Activated CD8-positive, alpha-beta memory T cell treated with anti-CD3 and anti-CD28 coated beads for 4 hours (primary cell): ENCODE data around the gene CSRP3.
"Not testable (repeated sequence)": the region's sequence is repeated elsewhere in the genome, so short reads cannot be mapped to it uniquely, and the experiment has no call there.

Experiments used
- DNase-seq, 2 donors: peaks; one replicate each; pipeline ENCODE4 v3.0.0-alpha.2; 2020; ENCODE audit warnings: low read depth in 2 of 2

Gene CSRP3

GRCh38 chr11:19187114-19187832, 14.5 kb downstream of the CSRP3 start:
- DNase-seq = no peak

- no peak for DNase-seq
These were observed 16.2 kb downstream of the CSRP3 start for GRCh38 chr11:19185516-19186052.

- DNase-seq = no peak
These were observed 16.7 kb downstream of the CSRP3 start for GRCh38 chr11:19185036-19185435.

- no peak for DNase-seq
These were observed 18.1 kb downstream of the CSRP3 start for GRCh38 chr11:19183646-19184045.

- no peak for DNase-seq
These were observed 20.1 kb downstream of the CSRP3 start for GRCh38 chr11:19181531-19182261.

- DNase-seq = no peak
These were observed 25.1 kb downstream of the CSRP3 start for GRCh38 chr11:19176629-19177186.

GRCh38 chr11:19173964-19174638, 27.7 kb downstream of the CSRP3 start:
- no peak for DNase-seq

- no peak for DNase-seq
These were observed 28.6 kb downstream of the CSRP3 start for GRCh38 chr11:19173004-19173689.

GRCh38 chr11:19168090-19168489, 33.7 kb downstream of the CSRP3 start:
- DNase-seq = no peak

- no peak for DNase-seq
These were observed 36.9 kb downstream of the CSRP3 start for GRCh38 chr11:19164881-19165280.

GRCh38 chr11:19164230-19164855, 37.4 kb downstream of the CSRP3 start:
- no peak for DNase-seq

- DNase-seq = no peak
These were observed 38.2 kb downstream of the CSRP3 start for GRCh38 chr11:19163617-19164016.

- no peak for DNase-seq
These were observed 38.8 kb downstream of the CSRP3 start for GRCh38 chr11:19162951-19163505.

GRCh38 chr11:19161651-19162050, 40.1 kb downstream of the CSRP3 start:
- DNase-seq = no peak

- DNase-seq = no peak
These were observed 40.9 kb downstream of the CSRP3 start for GRCh38 chr11:19160847-19161246.

- DNase-seq = no peak
These were observed 44.9 kb downstream of the CSRP3 start for GRCh38 chr11:19156892-19157291.

- no peak for DNase-seq
These were observed 56.5 kb downstream of the CSRP3 start for GRCh38 chr11:19145319-19145718.

GRCh38 chr11:19136884-19137283, 64.9 kb downstream of the CSRP3 start:
- not testable (repeated sequence) for DNase-seq

GRCh38 chr11:19134004-19134403, 67.8 kb downstream of the CSRP3 start:
- no peak for DNase-seq
